RWPE2 (cell line): ENCODE results near the gene PHC2.

Experiments
- ATAC-seq: fragments of 200-7000 bp; cut with Tn5 transposase; 3 replicates; pipeline ENCODE4 v1.9.1; 2021; ENCODE audit warnings: low read depth
- DNase-seq: peaks from one replicate; pipeline ENCODE4 v3.0.0-alpha.2; 2020; ENCODE audit warnings: low spot score
- H3K27ac ChIP-seq: fragments of 450-650 bp; 2 replicates; pipeline ENCODE4 v1.5.1; 2017; ENCODE audit warnings: mild to moderate bottlenecking; ENCODE audit not compliant: poor library complexity, severe bottlenecking
- H3K27me3 ChIP-seq: fragments of 250-450 bp; sonication (Bioruptor Pico); 2 replicates; pipeline ENCODE4 v1.5.1; 2021; ENCODE audit warnings: mild to moderate bottlenecking, moderate library complexity; ENCODE audit not compliant: insufficient read depth, poor library complexity, severe bottlenecking
- H3K36me3 ChIP-seq: fragments of 250-450 bp; sonication (Bioruptor Pico); 2 replicates; pipeline ENCODE4 v1.5.1; 2020; ENCODE audit warnings: low read depth, mild to moderate bottlenecking, moderate library complexity
- H3K4me1 ChIP-seq: fragments of 250-450 bp; sonication (Bioruptor Pico); 2 replicates; pipeline ENCODE4 v1.5.1; 2021; ENCODE audit warnings: mild to moderate bottlenecking, moderate library complexity; ENCODE audit not compliant: insufficient read depth, poor library complexity, severe bottlenecking
- H3K4me3 ChIP-seq: fragments of 250-450 bp; sonication (Bioruptor Pico); 2 replicates; pipeline ENCODE4 v1.5.1; 2021; ENCODE audit warnings: mild to moderate bottlenecking, moderate library complexity; ENCODE audit not compliant: severe bottlenecking
- H3K9me3 ChIP-seq: fragments of 250-450 bp; sonication (Bioruptor Pico); 2 replicates; pipeline ENCODE4 v1.5.1; 2021; ENCODE audit warnings: mild to moderate bottlenecking, moderate library complexity; ENCODE audit not compliant: severe bottlenecking
- TF ChIP-seq, protein P1 (sequence below): fragments of 450-650 bp; IDR thresholded peaks from one replicate; pipeline ENCODE4 v1.5.1; 2017; ENCODE audit warnings: mild to moderate bottlenecking, moderate library complexity; ENCODE audit not compliant: poor library complexity, severe bottlenecking

The PHC2 gene

GRCh38 chr1:33471416-33471815 lies 40.5 kb upstream of the PHC2 start:
- peak overlapping the region; percentile 25 for H3K27ac ChIP-seq
- no peak for DNase-seq
- H3K27me3 ChIP-seq, result no peaks in the 10 kb centered on the region
- H3K9me3 ChIP-seq, result no peaks in the 10 kb centered on the region
- TF ChIP-seq, protein P1, sequence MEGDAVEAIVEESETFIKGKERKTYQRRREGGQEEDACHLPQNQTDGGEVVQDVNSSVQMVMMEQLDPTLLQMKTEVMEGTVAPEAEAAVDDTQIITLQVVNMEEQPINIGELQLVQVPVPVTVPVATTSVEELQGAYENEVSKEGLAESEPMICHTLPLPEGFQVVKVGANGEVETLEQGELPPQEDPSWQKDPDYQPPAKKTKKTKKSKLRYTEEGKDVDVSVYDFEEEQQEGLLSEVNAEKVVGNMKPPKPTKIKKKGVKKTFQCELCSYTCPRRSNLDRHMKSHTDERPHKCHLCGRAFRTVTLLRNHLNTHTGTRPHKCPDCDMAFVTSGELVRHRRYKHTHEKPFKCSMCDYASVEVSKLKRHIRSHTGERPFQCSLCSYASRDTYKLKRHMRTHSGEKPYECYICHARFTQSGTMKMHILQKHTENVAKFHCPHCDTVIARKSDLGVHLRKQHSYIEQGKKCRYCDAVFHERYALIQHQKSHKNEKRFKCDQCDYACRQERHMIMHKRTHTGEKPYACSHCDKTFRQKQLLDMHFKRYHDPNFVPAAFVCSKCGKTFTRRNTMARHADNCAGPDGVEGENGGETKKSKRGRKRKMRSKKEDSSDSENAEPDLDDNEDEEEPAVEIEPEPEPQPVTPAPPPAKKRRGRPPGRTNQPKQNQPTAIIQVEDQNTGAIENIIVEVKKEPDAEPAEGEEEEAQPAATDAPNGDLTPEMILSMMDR, result no peak
- no peak overlapping the region for H3K4me3 ChIP-seq
- no peaks in the 10 kb centered on the region for H3K36me3 ChIP-seq
- no peak for ATAC-seq
- peaks cover 3% of the 10 kb centered on the region for H3K4me1 ChIP-seq

- Histone ChIP-seq H3K9me3 (no peaks in the 10 kb centered on the region), H3K36me3 (no peaks in the 10 kb centered on the region), H3K27ac (peak overlapping the region; percentile 25), H3K27me3 (no peaks in the 10 kb centered on the region), H3K4me3 (no peak overlapping the region), H3K4me1 (peaks cover 3% of the 10 kb centered on the region)
- peak; percentile 72 for ATAC-seq
- no peak for DNase-seq
- TF ChIP-seq, protein P1, result peak; percentile 95
Measured at GRCh38 chr1:33470495-33471012, 39.7 kb upstream of the PHC2 start.

DNA sequence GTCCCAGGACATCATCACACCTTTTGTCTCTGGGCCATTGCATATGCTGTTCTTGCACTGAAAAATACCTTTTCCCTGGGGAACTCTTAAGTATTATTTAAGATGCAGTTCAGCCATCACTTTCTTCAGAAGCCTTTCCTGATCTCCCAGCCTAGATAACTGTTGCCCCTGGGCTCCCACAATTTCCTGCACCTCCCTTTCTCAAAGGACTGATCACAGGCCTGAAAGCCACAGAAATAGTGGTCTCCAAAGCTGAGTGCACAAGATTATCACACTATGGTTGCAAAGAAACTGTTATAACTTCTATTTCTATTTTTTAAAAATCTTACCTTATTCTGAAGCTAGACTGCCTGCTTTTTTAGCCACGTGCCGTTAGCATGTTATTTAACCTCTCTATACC lies 38.8 kb upstream of the PHC2 start:
- no peak for ATAC-seq
- Histone ChIP-seq H3K4me1 (peaks cover 3% of the 10 kb centered on the region), H3K27ac (no peak overlapping the region), H3K4me3 (no peak overlapping the region), H3K36me3 (no peaks in the 10 kb centered on the region), H3K9me3 (no peaks in the 10 kb centered on the region), H3K27me3 (no peaks in the 10 kb centered on the region)
- TF ChIP-seq, protein P1, result no peak
- DNase-seq, result no peak

DNA sequence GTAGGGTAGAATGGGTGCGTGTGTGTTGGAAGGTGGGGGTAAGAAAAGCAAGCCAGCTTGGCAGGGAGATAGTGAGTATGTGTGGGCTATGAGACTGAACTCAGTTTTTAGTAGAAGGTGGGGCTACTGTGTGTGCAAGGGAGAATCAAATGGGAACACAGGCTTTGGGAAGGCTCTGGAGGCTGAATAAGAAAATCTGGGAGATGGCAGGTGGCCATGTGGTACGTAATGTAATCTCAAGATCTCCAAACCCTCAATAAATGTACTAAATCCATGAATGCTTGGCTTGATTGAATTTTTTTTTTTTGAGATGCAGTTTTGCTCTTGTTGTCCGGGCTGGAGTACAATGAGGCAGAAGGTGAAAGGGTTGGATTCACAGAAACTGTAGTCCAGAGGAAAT lies 38.1 kb upstream of the PHC2 start:
- no peak for ATAC-seq
- H3K27ac ChIP-seq, result no peak overlapping the region
- no peaks in the 10 kb centered on the region for H3K36me3 ChIP-seq
- H3K9me3 ChIP-seq, result no peaks in the 10 kb centered on the region
- no peak for DNase-seq
- H3K27me3 ChIP-seq, result no peaks in the 10 kb centered on the region
- H3K4me3 ChIP-seq, result no peak overlapping the region
- H3K4me1 ChIP-seq, result peaks cover 3% of the 10 kb centered on the region
- TF ChIP-seq, protein P1, result no peak

DNA sequence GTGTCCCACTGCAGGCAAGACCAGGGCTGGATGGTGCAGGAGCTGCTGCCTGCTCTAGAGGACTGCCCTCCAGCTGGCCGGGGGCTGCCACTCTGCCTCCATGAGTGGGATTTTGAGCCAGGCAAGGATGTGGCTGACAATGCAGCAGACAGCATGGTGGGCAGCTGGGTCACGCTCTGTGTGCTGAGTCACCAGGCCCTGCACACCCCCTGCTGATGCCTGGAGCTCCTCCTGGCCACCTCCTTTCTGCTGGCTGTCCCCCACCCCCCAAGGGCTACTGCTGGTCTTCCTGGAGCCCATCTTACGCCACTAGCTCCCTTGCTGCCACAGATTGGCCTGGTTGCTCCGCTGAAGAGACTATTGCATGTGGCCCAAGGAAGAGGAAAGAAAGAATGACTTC lies 37.6 kb upstream of the PHC2 start:
- Histone ChIP-seq H3K9me3 (no peaks in the 10 kb centered on the region), H3K27ac (no peak overlapping the region), H3K4me3 (no peak overlapping the region), H3K36me3 (no peaks in the 10 kb centered on the region), H3K27me3 (no peaks in the 10 kb centered on the region), H3K4me1 (peaks cover 3% of the 10 kb centered on the region)
- TF ChIP-seq, protein P1, result no peak
- no peak for DNase-seq
- ATAC-seq, result no peak
